Lower leg skin (tissue), 3 donors: ENCODE data around the gene PHACTR2.

Experiments
- POLR2A ChIP-seq, 2 donors: fragments of 450-650 bp; IDR thresholded peaks; one replicate each; pipeline ENCODE4 v1.6.1; 2016 to 2017; ENCODE audit warnings: antibody characterized with exemption in 2 of 2, mild to moderate bottlenecking in 1 of 2, moderate library complexity in 1 of 2
- TF ChIP-seq, protein P1 (sequence below), 3 donors: fragments of 450-650 bp; IDR thresholded peaks; one replicate each; pipeline ENCODE4 v1.5.1; 2016; ENCODE audit warnings: antibody characterized with exemption in 3 of 3, mild to moderate bottlenecking in 3 of 3, moderate library complexity in 2 of 3

DNA sequence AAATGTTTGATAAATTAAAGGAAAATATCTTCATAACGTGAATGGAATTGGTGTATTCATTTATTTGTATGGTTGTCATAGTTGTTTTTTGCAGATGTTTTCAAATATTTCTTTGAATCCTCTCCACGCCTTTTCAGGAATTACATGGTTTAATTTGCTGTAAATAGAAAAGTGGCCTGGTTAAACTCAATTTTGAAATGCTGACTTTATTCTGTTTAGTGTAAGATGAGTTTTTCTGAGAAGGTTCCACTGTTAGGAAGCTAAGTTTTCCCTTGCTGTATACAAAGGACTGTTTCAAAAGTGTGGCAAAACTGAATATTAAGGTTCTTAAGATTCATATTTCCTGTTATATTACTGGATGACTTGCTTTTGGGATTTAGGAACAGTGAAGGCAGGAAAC is 186.0 kb downstream of the PHACTR2 start:
- TF ChIP-seq, protein P1, sequence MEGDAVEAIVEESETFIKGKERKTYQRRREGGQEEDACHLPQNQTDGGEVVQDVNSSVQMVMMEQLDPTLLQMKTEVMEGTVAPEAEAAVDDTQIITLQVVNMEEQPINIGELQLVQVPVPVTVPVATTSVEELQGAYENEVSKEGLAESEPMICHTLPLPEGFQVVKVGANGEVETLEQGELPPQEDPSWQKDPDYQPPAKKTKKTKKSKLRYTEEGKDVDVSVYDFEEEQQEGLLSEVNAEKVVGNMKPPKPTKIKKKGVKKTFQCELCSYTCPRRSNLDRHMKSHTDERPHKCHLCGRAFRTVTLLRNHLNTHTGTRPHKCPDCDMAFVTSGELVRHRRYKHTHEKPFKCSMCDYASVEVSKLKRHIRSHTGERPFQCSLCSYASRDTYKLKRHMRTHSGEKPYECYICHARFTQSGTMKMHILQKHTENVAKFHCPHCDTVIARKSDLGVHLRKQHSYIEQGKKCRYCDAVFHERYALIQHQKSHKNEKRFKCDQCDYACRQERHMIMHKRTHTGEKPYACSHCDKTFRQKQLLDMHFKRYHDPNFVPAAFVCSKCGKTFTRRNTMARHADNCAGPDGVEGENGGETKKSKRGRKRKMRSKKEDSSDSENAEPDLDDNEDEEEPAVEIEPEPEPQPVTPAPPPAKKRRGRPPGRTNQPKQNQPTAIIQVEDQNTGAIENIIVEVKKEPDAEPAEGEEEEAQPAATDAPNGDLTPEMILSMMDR (IDR thresholded peaks at IDR 0.05), result no peak
- no peak for TF ChIP-seq POLR2A (IDR thresholded peaks at IDR 0.05)
